A673 (cell line): ENCODE measurements around the gene CD164.

Source experiments
- CTCF ChIP-seq: fragments of 300-800, 200-600 bp; sonication (generic); conservative IDR thresholded peaks from 2 replicates; pipeline ENCODE4 v1.5.1; 2017; ENCODE audit warnings: low read depth, mild to moderate bottlenecking, antibody characterized with exemption, low read length, moderate library complexity, mixed read lengths
- EZH2 ChIP-seq: fragments of 200-600 bp; sonication (generic); IDR thresholded peaks from 2 replicates; pipeline ENCODE4 v1.6.1; 2017; ENCODE audit warnings: borderline replicate concordance, low read depth, mild to moderate bottlenecking, mixed read lengths, antibody characterized with exemption, low read length; ENCODE audit not compliant: poor library complexity, severe bottlenecking

DNA sequence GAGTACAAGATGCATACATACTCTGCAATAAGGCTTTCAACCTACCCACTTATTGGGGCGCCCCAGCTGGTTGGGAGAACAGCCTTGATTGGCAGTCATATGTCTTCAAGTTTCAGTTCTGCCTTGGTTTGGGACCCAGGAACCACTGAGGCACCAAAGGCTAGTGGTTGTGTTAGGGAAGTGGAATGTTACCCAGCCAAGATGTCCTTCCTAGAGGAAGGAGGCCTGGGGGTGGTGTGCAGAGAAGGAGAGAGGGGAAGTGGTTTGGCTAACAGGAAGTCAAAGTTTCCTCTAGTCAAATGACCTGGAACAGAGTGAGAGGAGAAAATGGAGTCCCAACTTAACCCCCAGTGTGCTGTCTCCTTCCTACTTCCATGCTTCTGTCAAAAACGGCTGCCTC is 59.4 kb downstream of the CD164 start:
- TF ChIP-seq CTCF, result no peak
- TF ChIP-seq EZH2, result no peak
